ENCODE measurements around the gene RFX8.

Gene RFX8

DNA sequence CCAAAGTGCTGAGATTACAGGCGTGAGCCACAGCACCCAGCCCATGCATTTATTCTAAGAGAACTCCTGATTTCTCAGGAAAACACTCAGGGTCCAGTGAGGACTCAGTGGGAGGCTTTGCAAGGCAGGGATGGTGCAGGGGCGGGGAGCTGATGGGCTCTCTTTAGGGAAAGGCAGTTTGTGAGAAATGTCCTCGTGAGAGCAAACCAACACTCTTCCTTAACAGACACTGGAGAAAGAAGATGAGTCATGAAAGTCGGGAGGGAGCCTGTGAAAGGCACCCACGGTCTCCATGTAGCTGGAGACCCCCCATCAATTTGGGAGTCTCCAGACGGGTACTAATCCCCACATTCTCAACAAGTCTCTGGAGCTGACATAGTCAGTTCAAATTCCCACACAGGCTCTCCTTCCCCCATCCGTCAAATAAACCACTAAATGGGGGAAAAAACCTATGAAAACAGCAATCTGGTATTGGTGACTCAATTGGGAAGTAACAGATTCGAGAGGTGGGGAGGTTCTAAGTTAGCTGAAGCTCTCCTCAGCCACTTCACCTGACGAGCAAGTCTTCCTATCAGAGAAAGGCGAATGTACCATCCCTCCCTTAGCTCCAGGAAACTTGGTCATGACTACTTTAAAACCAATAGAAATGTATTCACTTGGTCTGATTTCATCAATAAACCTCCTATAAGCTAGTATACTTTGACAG is 76.6 kb downstream of the RFX8 start:
- TF ChIP-seq EZH2phosphoT487 (conservative IDR thresholded peaks at IDR 0.05; ENCODE audit: low read length) = no peak
- TF ChIP-seq, protein P1, sequence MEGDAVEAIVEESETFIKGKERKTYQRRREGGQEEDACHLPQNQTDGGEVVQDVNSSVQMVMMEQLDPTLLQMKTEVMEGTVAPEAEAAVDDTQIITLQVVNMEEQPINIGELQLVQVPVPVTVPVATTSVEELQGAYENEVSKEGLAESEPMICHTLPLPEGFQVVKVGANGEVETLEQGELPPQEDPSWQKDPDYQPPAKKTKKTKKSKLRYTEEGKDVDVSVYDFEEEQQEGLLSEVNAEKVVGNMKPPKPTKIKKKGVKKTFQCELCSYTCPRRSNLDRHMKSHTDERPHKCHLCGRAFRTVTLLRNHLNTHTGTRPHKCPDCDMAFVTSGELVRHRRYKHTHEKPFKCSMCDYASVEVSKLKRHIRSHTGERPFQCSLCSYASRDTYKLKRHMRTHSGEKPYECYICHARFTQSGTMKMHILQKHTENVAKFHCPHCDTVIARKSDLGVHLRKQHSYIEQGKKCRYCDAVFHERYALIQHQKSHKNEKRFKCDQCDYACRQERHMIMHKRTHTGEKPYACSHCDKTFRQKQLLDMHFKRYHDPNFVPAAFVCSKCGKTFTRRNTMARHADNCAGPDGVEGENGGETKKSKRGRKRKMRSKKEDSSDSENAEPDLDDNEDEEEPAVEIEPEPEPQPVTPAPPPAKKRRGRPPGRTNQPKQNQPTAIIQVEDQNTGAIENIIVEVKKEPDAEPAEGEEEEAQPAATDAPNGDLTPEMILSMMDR (IDR thresholded peaks at IDR 0.05; ENCODE audit: insufficient read depth, low read length, poor library complexity, severe bottlenecking) = no peak

DNA sequence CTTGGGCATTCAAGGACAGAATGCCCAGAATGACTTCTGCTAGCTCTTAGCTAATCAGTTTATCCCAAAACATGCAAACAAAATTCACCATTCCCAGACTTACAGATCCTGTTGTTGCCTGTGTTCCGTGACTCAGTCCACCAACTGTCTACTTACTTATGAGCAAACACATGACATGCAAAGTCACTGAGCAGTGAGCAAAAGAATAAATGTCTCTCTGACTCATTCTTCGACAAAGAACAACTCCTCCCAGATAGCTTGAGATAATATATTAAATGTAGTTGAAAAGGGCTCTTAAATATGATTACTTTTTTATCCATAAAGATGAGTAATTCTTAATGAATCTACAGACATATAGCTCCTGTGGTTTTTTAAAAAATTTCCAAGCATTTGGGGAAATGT is 78.6 kb downstream of the RFX8 start:
- no peaks in the 10 kb centered on the region for H3K9me3 ChIP-seq (ENCODE audit: insufficient read depth, low read length)
- no peak overlapping the region for H3K9ac ChIP-seq (ENCODE audit: low read length)
- H3K27me3 ChIP-seq (ENCODE audit: low read length) = no peaks in the 10 kb centered on the region
- H2AFZ ChIP-seq (ENCODE audit: low read depth, low read length, severe bottlenecking) = no peak overlapping the region
- H3K4me2 ChIP-seq (ENCODE audit: low read depth, low read length, poor library complexity, severe bottlenecking) = no peak overlapping the region
- TF ChIP-seq EZH2phosphoT487 (conservative IDR thresholded peaks at IDR 0.05; ENCODE audit: low read length) = no peak
- TF ChIP-seq, protein P1 (IDR thresholded peaks at IDR 0.05; ENCODE audit: insufficient read depth, low read length, poor library complexity, severe bottlenecking) = no peak
- no peaks in the 10 kb centered on the region for H3F3A ChIP-seq (ENCODE audit: insufficient read depth)
- H3K9me2 ChIP-seq (replicated peaks; ENCODE audit: insufficient read depth, low read length) = no peaks in the 10 kb centered on the region
- no peak overlapping the region for H3K27ac ChIP-seq (ENCODE audit: low read depth, low read length)
- H3K79me2 ChIP-seq (ENCODE audit: insufficient read depth, low read length) = no peaks in the 10 kb centered on the region
- H4K20me1 ChIP-seq (ENCODE audit: low read depth, low read length) = no peaks in the 10 kb centered on the region
- H3K4me3 ChIP-seq (ENCODE audit: insufficient read depth, low read length, poor library complexity, severe bottlenecking) = no peak overlapping the region
- H3K36me3 ChIP-seq (ENCODE audit: low read length) = no peaks in the 10 kb centered on the region

More for the DNA sequence above, 76.6 kb downstream of the RFX8 start:
- no peak overlapping the region for H3K27ac ChIP-seq (ENCODE audit: low read depth, low read length)
- no peaks in the 10 kb centered on the region for H3K27me3 ChIP-seq (ENCODE audit: low read length)
- H3K79me2 ChIP-seq (ENCODE audit: insufficient read depth, low read length) = no peaks in the 10 kb centered on the region
- no peaks in the 10 kb centered on the region for H3F3A ChIP-seq (ENCODE audit: insufficient read depth)
- H3K9me3 ChIP-seq (ENCODE audit: insufficient read depth, low read length) = no peaks in the 10 kb centered on the region
- no peak overlapping the region for H2AFZ ChIP-seq (ENCODE audit: low read depth, low read length, severe bottlenecking)
- H3K4me2 ChIP-seq (ENCODE audit: low read depth, low read length, poor library complexity, severe bottlenecking) = no peak overlapping the region
- no peaks in the 10 kb centered on the region for H3K9me2 ChIP-seq (replicated peaks; ENCODE audit: insufficient read depth, low read length)
- no peak overlapping the region for H3K4me3 ChIP-seq (ENCODE audit: insufficient read depth, low read length, poor library complexity, severe bottlenecking)
- no peaks in the 10 kb centered on the region for H4K20me1 ChIP-seq (ENCODE audit: low read depth, low read length)
- no peaks in the 10 kb centered on the region for H3K36me3 ChIP-seq (ENCODE audit: low read length)
- no peak overlapping the region for H3K9ac ChIP-seq (ENCODE audit: low read length)

DNA sequence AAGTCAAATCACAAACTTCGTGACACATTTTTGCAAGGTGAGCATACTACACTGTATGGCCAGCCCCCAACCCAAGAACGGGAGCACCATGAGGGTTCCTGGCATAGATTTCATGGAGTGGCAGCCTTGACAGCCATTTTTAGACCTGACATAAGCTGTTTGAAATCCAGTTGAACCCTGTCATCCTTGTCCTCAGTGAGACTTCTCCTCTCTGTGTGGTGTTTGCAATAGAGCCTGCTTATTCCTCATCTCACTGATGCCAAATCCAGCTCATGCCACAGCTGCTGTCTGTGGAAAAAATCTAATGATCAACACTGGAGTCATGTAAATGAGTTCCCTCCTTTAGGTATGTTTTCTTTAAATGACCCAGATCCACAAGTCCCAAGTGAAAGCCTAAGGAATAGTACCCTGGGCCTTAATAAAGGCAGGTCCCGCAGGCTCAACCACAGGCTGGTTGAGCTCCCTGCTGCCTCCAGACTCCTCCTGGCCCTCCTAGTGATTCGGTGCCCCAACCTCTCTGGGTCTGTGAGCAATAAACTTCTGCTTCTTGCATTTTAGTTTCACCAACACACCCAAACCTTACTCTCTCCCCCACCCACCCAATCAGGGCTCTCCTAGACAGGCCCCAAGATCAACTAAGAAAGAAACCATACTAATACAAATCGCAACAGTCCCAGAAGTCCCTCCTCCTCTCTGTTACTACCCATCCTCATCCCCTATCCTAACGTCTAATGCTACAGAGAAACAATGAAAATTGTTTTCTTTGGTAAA is 79.2 kb downstream of the RFX8 start:
- no peak overlapping the region for H3K27ac ChIP-seq (ENCODE audit: low read depth, low read length)
- no peaks in the 10 kb centered on the region for H3K9me2 ChIP-seq (replicated peaks; ENCODE audit: insufficient read depth, low read length)
- no peaks in the 10 kb centered on the region for H3K27me3 ChIP-seq (ENCODE audit: low read length)
- TF ChIP-seq, protein P1 (IDR thresholded peaks at IDR 0.05; ENCODE audit: insufficient read depth, low read length, poor library complexity, severe bottlenecking) = no peak
- no peak for TF ChIP-seq EZH2phosphoT487 (conservative IDR thresholded peaks at IDR 0.05; ENCODE audit: low read length)
- H3F3A ChIP-seq (ENCODE audit: insufficient read depth) = no peaks in the 10 kb centered on the region
- no peaks in the 10 kb centered on the region for H4K20me1 ChIP-seq (ENCODE audit: low read depth, low read length)
- H3K4me2 ChIP-seq (ENCODE audit: low read depth, low read length, poor library complexity, severe bottlenecking) = no peak overlapping the region
- H3K9me3 ChIP-seq (ENCODE audit: insufficient read depth, low read length) = no peaks in the 10 kb centered on the region
- no peak overlapping the region for H3K9ac ChIP-seq (ENCODE audit: low read length)
- H2AFZ ChIP-seq (ENCODE audit: low read depth, low read length, severe bottlenecking) = no peak overlapping the region
- H3K36me3 ChIP-seq (ENCODE audit: low read length) = no peaks in the 10 kb centered on the region
- H3K4me3 ChIP-seq (ENCODE audit: insufficient read depth, low read length, poor library complexity, severe bottlenecking) = no peak overlapping the region
- no peaks in the 10 kb centered on the region for H3K79me2 ChIP-seq (ENCODE audit: insufficient read depth, low read length)

Measured in SU-DHL-6 (cell line).